Measurements from ENCODE around the gene SH3RF3.

- no peak for TF ChIP-seq CTCF (IDR thresholded peaks at IDR 0.05)
- no peak for TF ChIP-seq POLR2A (IDR thresholded peaks at IDR 0.05)
These were observed 371.9 kb downstream of the SH3RF3 start for GRCh38 chr2:109500910-109501309.
